ENCODE measurements around the gene CDC5L. TPM values are rescaled to one million over a fixed set of nuclear protein-coding genes. Genes with fewer than 3 reads are reported as not detected.

Gene CDC5L
- total and polyA plus RNA-seq, 3 donors from 2014 or later: 19.7 to 20.5 (median 20.3) TPM

- no peak for DNase-seq
- whole genome bisulfite sequencing, 2 donors: 76 to 87% methylated on average over 6 of the region's 6 CpGs
- intact Hi-C loops (cut with DNase I; ENCODE audit: low total_unique reads): no loop called here
- no peak for TF ChIP-seq POLR2A (IDR thresholded peaks at IDR 0.05)
- TF ChIP-seq, protein P1, sequence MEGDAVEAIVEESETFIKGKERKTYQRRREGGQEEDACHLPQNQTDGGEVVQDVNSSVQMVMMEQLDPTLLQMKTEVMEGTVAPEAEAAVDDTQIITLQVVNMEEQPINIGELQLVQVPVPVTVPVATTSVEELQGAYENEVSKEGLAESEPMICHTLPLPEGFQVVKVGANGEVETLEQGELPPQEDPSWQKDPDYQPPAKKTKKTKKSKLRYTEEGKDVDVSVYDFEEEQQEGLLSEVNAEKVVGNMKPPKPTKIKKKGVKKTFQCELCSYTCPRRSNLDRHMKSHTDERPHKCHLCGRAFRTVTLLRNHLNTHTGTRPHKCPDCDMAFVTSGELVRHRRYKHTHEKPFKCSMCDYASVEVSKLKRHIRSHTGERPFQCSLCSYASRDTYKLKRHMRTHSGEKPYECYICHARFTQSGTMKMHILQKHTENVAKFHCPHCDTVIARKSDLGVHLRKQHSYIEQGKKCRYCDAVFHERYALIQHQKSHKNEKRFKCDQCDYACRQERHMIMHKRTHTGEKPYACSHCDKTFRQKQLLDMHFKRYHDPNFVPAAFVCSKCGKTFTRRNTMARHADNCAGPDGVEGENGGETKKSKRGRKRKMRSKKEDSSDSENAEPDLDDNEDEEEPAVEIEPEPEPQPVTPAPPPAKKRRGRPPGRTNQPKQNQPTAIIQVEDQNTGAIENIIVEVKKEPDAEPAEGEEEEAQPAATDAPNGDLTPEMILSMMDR (IDR thresholded peaks at IDR 0.05): no peak
- no peaks in the 10 kb centered on the region for H3K9me3 ChIP-seq
- H3K27ac ChIP-seq: no peak overlapping the region
- H3K4me1 ChIP-seq: peaks cover 3% of the 10 kb centered on the region
- no peaks in the 10 kb centered on the region for H3K36me3 ChIP-seq (ENCODE audit: low read depth, missing control alignments)
- H3K4me3 ChIP-seq: no peak overlapping the region
- H3K27me3 ChIP-seq: no peaks in the 10 kb centered on the region
Observed at GRCh38 chr6:44439270-44440045, 52.0 kb downstream of the CDC5L start.

- no peaks in the 10 kb centered on the region for H3K36me3 ChIP-seq (ENCODE audit: low read depth, missing control alignments)
- 93 to 94% methylated on average over 5 of the region's 5 CpGs for WGBS, 2 donors
- H3K27ac ChIP-seq: no peak overlapping the region
- intact Hi-C loops (cut with DNase I; ENCODE audit: low total_unique reads): no loop called here
- no peaks in the 10 kb centered on the region for H3K9me3 ChIP-seq
- no peak overlapping the region for H3K4me3 ChIP-seq
- no peaks in the 10 kb centered on the region for H3K27me3 ChIP-seq
- no peak for DNase-seq
- no peaks in the 10 kb centered on the region for H3K4me1 ChIP-seq
- TF ChIP-seq, protein P1 (IDR thresholded peaks at IDR 0.05): no peak
- no peak for TF ChIP-seq POLR2A (IDR thresholded peaks at IDR 0.05)
Observed at GRCh38 chr6:44441091-44441855, 53.8 kb downstream of the CDC5L start.

- no peaks in the 10 kb centered on the region for H3K27me3 ChIP-seq
- no peaks in the 10 kb centered on the region for H3K36me3 ChIP-seq (ENCODE audit: low read depth, missing control alignments)
- H3K9me3 ChIP-seq: no peaks in the 10 kb centered on the region
- no peak for DNase-seq
- H3K4me3 ChIP-seq: no peak overlapping the region
- 97 to 100% methylated on average over 1 of the region's 1 CpG for WGBS, 2 donors
- intact Hi-C loops (cut with DNase I; ENCODE audit: low total_unique reads): no loop called here
- TF ChIP-seq, protein P1 (IDR thresholded peaks at IDR 0.05): no peak
- TF ChIP-seq POLR2A (IDR thresholded peaks at IDR 0.05): no peak
- H3K4me1 ChIP-seq: no peaks in the 10 kb centered on the region
- no peak overlapping the region for H3K27ac ChIP-seq
Observed at GRCh38 chr6:44442236-44442635, 54.7 kb downstream of the CDC5L start.

GRCh38 chr6:44442833-44443444 is 55.4 kb downstream of the CDC5L start:
- Histone ChIP-seq H3K27me3 (no peaks in the 10 kb centered on the region), H3K36me3 (ENCODE audit: low read depth, missing control alignments) (no peaks in the 10 kb centered on the region), H3K4me1 (no peaks in the 10 kb centered on the region), H3K27ac (no peak overlapping the region), H3K9me3 (no peaks in the 10 kb centered on the region), H3K4me3 (no peak overlapping the region)
- TF ChIP-seq, protein P1 (IDR thresholded peaks at IDR 0.05): no peak
- TF ChIP-seq POLR2A (IDR thresholded peaks at IDR 0.05): no peak
- intact Hi-C loops (cut with DNase I; ENCODE audit: low total_unique reads): no loop called here
- no peak for DNase-seq
